GM21528 (cell line): ENCODE results near the gene CZIB.
"Not testable (repeated sequence)": the region's sequence is repeated elsewhere in the genome, so short reads cannot be mapped to it uniquely, and the experiment has no call there.

ENCODE experiments used
- ATAC-seq: cut with Tn5 transposase; IDR thresholded peaks from one replicate; pipeline ENCODE4 v1.9.1; 2021; ENCODE audit warnings: mild to moderate bottlenecking, moderate library complexity; ENCODE audit not compliant: unreplicated experiment, low FRiP score

Gene CZIB

DNA sequence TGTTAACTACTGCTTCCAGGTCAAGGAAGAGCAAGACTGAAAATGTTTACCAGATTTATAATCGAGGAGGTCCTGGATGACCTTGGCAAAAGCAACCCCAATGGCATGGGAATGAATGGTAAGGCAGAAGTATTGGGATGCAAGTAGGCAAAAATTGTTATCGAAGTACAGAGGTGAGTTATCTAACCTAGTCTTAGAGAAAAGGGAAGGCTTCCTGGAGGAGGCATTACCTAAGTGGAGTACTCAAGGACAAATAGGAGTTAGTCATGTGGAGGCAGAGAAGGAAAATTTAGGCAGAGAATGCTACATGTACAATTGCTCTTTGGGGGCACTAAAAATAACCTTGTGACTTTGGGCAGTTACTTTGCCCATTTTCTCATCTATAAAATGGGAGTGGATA is 21.4 kb upstream of the CZIB start:
- no peak for ATAC-seq

DNA sequence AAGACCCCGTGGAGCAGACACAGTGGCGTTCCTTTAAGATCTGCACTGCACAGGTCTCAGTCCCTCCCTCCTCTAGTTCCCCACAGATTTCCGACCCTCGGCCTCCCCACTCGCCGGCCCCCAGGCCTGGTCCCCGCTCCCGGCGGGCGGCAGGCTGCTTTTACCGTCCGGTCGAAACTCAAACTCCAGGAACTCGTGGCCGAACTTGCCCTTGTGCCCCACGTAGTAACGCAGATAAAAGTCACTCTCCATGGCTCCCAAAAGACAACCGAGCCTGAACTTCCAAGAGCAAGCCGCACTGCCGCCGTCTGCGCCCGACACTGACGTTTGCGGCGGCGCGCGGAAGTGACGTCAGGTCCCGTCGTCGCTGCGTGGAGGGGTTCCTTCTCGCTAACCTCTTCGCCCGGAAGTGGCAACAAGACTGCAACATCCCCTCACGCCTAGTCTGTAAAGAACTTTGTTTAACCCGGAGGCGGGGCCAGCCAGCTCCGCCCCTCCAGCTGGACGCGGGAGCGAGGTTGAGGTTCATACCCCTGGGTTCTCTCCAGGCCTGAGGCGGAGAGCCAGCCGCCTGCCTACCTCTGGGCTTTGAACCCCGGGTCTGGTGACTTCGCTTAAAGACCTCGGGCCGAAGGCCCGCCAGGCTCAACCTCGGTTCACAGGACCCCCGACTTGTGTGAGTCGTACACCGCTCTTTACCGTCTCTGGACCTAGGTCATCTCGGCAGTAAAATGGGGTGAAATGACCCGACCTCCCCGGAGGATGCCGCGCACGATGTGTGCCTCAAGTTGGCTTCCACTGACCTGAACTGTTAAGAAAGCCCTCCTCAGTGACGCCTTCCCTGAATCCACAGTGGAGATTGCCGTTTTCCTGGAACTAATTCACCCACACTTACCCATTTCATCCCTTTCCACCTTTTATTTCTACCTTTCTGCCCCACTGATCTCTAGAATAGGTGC is 18.0 kb upstream of the CZIB start, which contains the start of gene MAGOH:
Gene MAGOH, minus strand, starts transcription at position 322 of the 959 bp plus-strand sequence. Its CDS starts 70 bp downstream, at position 252.
- ATAC-seq, result peak; percentile 97

DNA sequence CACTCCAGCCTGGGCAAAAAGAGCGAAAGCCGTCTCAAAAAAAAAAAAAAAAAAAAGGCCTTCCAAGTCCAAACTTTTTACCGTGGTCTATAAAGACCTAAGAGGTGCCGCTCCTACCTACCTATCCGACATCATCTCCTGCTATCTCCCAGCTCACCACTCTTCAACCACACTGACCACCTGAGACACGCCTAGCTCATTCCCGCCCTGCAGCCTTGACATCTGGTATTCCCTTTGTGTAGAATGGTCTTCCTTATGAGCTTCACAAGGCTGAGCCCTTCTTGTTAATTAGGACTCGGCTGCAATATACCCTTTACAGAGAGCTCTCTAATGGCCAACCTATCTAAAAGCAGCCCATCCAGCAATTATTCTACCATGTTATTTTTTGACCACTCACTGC is 17.2 kb upstream of the CZIB start:
- ATAC-seq, result no peak

DNA sequence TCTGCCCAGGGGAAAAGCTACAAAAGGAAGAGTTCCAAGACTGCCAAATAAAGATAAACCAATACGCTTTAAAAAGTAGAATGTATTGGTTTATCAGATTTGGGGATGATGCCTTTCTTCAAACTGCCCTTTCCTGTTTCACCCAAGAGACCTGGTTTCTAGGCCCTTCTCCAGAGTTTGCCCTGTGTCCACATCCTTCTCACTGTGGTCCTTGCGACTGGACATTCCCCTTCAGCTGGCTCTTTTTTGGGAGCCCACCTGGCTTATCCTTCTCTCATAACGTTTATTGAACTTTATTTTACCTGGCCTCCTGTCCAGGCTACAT is 490 bp upstream of the CZIB start:
- no peak for ATAC-seq

DNA sequence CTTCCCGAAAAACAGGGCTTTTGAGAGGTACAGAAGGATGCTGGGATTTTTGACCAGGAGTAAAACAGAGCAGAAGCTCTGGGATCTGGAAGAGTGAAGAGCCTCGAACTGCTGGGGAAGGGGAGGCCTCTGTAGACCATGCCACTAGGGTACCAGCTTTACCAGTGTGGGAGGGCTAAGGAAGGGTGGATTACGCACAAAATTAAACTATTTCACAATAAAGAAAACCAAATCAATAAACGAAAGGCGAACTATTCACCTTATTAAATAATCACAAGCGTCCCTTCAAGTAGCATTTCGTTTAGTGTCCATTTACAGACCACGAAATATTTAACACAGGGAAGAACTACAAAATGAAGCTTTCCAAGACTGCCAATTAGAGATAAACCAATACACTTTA is 723 bp downstream of the CZIB start:
- ATAC-seq, result no peak

DNA sequence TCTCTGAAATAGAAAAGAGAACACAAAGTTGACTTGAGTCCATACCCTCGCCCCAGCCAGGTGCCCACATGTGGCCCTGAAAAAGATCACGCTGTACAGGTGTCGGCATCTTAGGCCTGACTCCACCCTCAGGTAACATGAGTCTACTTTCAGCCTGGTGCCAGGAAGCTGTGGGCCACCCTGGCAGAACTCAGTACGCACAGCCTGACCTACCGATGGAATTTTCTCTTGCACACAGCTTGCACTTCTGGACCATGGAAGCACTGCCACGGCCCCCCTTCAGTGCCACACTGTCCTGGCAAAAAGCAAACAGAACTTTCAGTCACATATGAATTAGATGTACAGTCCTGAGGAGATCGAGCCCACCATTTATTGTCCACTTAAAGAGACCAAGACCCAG is 2.2 kb downstream of the CZIB start:
- ATAC-seq, result no peak

DNA sequence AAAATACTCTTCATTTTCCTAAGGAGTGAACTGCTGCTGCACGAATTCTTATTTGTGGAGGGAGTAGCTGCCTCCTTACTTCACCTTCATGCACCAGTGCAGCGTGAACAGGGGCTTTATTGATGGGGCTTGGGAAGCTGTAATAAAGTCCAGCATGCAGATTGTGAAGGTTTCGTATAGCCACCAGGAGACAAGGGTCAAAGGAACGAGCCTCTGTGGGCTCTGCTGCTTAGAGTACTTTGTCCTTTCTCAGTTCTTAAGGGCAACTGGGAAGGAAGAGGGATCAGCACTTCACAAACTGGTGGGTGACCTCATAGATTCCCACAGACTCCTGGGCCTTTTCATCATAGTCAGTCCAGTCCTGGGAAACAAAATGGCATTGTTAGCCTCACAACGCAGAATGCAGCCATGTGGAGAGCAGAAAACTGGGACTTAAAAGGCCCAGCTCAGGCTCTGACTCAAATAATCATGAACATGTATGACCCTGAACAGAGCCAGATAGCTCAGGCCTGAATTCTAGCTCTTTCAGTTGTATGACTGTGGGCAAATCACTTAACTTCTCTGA is 6.0 kb downstream of the CZIB start:
- ATAC-seq, result no peak

DNA sequence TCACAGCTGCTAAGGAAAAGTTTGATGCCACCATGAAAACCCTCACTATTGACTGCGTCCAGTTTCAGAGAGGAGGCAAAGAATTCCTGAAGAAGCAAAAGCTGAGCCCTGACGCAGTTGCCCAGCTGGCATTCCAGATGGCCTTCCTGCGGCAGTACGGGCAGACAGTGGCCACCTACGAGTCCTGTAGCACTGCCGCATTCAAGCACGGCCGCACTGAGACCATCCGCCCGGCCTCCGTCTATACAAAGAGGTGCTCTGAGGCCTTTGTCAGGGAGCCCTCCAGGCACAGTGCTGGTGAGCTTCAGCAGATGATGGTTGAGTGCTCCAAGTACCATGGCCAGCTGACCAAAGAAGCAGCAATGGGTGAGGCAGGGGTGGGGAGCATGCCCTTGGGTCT is 9.5 kb downstream of the CZIB start:
- no peak for ATAC-seq

DNA sequence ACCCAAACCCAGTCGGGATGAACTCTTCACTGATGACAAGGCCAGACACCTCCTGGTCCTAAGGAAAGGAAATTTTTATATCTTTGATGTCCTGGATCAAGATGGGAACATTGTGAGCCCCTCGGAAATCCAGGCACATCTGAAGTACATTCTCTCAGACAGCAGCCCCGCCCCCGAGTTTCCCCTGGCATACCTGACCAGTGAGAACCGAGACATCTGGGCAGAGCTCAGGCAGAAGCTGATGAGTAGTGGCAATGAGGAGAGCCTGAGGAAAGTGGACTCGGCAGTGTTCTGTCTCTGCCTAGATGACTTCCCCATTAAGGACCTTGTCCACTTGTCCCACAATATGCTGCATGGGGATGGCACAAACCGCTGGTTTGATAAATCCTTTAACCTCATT is 10.1 kb downstream of the CZIB start:
- no peak for ATAC-seq

DNA sequence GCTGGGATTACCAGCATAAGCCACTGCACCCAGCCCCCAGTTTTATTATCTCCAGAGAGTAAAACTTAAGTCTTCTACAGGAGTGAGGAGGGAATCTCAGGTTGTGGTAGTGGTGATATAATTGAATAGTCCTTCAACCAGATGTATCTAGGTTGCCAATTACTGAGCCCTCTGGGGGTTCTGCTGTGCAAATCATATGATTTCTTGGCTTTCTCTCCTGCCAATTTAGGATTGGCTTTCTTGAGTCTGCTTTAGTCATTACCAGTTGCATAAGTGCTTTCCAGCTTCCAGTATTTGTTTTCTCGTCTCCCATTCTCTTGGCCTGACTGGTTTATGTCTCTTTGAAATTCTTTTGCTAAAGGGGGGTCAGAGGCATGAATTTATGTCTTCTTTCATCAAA is 12.7 kb downstream of the CZIB start:
- ATAC-seq, result no peak

DNA sequence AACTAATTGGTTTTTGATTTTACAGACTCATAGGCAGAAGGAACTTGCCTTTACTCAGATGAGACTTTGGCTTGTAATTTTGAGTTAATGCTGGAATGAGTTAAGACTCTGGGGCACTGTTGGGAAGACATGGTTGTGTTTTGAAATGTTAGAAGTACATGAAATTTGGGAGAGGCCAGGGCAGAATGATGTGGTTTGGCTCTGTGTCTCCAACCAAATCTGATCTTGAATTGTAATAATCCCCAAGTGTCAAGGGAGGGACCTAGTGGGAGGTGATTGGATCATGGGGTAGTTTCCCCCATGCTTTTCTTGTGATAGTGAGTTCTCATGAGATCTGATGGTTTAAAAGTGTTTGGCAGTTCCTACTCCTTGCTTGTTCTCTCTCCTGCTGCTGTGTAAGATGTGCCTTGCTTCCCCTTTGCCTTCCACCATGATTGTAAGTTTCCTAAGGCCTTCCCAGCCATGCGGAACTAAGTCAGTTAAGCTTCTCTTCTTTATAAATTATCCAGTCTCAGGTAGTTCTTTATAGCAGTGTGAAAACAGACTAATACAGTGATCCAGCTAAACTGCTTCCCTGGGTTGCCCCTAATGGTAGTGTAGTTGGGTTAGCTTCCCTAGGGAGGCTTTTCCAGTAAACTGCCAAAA is 13.6 kb downstream of the CZIB start:
- no peak for ATAC-seq

DNA sequence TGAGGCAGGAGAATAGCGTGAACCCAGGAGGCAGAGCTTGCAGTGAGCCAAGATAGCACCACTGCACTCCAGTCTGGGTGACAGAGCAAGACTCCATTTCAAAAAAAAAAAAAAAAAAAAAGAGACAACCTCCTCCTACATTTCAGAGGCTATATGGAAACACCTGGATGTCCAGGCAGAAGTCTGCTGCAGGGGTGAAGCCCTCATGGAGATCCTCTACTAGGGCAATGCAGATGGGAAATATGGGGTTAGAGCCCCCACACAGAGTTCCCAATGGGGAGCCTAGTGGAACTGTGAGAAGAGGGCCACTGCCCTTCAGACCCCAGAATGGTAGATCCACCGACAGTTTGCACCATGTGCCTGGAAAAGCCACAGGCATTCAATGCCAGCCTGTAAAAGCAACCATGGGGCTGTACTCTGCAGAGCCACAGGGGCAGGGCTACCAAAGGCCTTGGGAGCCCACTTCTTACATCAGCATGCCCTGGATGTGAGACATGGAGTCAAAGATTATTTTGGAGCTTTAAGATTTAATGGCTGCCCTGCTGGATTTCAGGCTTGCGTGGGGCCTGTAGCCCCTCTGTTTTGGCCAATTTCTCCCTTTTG is 14.2 kb downstream of the CZIB start:
- not testable (repeated sequence) for ATAC-seq

DNA sequence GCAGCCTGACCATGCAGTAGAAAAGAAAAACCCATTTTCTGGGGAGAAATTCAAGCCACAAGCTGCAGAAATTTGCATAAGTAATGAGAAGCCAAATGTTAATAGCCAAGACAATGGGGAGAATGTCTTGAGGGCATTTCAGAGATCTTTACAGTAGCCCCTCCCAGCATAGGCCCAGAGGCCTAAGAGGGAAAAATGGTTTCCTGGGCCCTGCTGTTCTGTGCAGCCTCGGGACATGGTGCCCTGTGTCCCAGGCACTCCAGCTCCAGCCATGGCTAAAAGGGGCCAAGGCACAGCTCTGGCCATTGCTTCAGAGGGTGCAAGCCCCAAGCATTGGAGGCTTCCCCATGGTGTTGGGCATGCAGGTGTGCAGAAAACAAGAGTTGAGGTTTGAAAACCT is 14.9 kb downstream of the CZIB start:
- ATAC-seq, result not testable (repeated sequence)

DNA sequence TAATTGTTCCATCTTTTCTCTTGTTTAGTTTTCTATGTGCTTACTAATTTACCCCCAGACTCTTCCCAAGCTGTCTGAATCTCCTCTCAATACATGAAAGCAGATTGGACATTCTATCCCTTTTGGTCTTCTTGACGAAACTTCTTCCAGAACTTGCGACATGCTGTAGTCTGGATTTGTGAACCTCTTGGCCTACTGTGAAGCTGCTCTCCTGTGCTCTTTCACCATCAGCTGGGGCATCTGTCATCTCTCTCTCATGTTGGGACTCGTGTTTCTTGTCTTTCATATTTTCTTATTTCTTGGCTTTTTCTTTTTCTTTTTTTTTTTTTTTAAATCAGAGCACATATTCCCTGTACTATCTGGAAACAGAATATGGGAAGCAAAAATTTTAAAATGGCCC is 17.0 kb downstream of the CZIB start:
- ATAC-seq, result no peak

DNA sequence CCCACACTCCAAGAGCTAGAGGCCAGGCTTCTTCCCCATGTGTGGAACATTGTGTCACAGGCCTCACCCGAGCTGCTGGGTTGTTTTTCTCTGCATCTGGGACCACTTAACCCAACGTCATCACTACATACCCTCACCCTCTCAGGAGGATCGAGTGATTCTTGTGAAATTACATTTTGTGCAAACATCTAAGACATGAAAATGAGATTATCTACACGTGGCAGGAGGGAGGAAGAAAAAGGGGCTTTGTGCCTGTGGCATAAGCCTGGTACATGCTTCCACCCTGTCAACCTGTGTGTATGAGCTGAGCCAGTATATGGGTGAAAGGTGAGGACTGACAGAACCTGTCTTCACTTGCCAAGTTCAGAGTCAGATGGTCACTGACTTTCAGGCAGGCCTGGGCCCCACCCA is 22.2 kb downstream of the CZIB start:
- no peak for ATAC-seq

DNA sequence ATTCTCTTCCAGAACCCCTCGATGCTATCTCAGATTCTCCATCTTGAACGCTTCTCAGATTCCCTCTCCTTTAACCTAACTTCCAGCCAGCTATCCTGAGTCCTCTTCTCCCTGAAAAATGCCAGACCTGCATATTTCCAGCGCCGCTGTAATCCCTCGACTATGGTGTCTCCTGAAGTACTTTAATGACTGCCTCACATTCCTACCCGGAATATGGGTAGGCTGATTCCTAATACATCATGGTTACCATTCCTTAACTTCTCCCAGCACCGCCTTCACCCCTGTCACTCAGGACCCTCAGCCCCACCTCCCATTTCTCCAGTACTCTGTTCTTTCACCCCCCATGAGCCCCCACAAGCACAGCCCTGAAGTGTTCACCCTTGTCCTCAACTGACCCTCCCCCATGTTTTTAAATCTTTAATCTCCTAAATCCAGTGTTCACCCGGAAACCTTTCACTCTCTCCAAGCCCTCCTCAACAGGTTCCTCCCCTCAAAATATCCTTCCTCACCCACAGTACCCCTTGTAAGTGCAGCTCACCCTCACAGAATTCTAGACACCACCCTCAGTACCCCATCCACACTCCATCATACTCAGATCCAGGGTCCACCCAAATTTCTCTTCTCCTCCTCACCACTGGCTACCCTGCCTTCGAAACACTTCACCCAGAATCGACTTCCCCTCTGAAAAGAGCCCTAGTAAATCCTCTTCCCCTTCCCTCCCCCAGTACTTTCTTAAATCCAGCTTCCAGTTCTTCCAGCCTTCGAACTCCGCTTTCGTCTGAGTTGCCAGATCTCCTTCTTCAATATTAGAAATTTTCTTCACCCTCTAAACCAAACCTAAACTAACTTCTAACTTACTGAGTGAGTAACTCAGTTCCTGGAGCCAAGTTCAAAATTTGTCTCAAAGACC is 22.9 kb downstream of the CZIB start:
- ATAC-seq, result no peak

DNA sequence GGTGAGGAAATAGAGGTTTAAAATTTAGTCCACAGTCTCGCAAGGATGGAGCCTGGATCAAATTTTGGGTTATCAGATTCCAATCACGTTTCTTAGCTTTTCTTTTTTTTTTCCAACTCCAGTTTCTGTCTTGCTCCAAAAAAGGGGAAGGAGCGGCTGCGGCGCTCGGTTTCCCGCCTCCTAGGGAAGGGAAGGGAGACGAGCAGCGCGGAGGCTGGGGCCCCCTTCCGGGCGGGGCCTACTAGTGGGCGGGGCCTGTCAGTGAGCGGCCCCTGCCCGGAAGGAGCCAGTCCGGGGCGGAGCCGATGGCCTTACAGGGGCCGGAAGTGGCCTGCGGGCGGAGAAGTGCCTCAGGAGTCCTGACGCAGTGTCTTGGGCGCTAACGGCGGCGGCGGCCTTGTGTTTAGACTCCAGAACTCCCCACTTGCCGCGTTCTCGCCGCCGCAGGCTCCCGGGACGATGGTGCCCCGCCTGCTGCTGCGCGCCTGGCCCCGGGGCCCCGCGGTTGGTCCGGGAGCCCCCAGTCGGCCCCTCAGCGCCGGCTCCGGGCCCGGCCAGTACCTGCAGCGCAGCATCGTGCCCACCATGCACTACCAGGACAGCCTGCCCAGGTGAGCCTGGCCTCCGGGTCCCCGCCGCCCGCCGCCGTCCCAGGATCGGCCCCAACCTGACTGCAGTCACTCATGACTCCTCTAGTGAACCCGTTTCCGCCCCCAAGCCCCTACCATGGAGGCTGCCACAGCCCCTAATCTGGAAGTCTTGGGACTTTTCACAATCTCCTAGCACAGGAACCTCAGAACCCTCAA is 23.7 kb downstream of the CZIB start, which contains the start of gene CPT2:
Gene CPT2, plus strand, starts transcription at position 340 of the 806 bp plus-strand sequence. Its CDS starts 120 bp downstream, at position 460.
- peak; percentile 97 for ATAC-seq

DNA sequence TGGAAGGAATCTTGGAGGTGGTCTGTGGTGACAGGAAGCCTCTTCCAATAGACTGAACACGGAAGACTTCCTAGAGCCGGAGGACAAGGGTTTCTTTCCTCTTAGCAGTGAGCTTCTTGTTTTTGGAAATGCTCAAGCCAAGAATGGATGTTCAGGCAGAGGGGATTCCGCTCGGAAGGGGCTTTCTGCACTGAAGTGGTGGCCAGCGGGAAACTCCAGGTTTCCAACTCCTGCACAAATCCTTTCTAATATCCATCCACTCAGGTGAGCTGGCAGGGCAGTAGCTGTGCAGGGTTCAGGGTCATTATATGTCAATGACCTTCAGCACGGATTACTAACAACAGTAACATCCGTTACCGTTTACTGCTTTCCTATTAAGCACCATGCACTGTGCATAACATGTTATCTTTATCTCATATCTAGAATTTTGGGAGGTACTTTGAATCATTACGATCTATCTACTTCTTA is 24.4 kb downstream of the CZIB start:
- ATAC-seq, result peak; percentile 10
